Fibroblast of lung (primary cell): ENCODE measurements around the gene VRK2. TPM values are rescaled to one million over a fixed set of nuclear protein-coding genes. Genes with fewer than 3 reads are reported as not detected.
A peak's percentile ranks its signal among the peaks of the same experiment; 100 is the strongest.

ENCODE experiments used
- DNase-seq, 2 donors: peaks; one replicate each; pipeline versions ENCODE4 v3.0.0 to v3.0.0-alpha.2; 2010; ENCODE audit warnings: low read depth in 2 of 2
- H2AFZ ChIP-seq: 2 replicates; pipeline ENCODE4 v1.5.1; 2012; ENCODE audit warnings: low read length, control low read depth, inconsistent platforms
- H3K27ac ChIP-seq: 2 replicates; pipeline ENCODE4 v1.5.1; 2011; ENCODE audit warnings: low read length, control low read depth; ENCODE audit not compliant: insufficient read depth
- H3K27me3 ChIP-seq: 2 replicates; pipeline ENCODE4 v1.5.1; 2011; ENCODE audit warnings: mild to moderate bottlenecking, low read length; ENCODE audit not compliant: control insufficient read depth, insufficient read depth
- H3K36me3 ChIP-seq: 2 replicates; pipeline ENCODE4 v1.5.1; 2011; ENCODE audit warnings: low read length; ENCODE audit not compliant: control insufficient read depth, insufficient read depth
- H3K4me1 ChIP-seq: 2 replicates; pipeline ENCODE4 v1.5.1; 2011; ENCODE audit warnings: low read length; ENCODE audit not compliant: control insufficient read depth, insufficient read depth; ENCODE audit errors: extremely low read depth
- H3K4me2 ChIP-seq: 2 replicates; pipeline ENCODE4 v1.5.1; 2011; ENCODE audit warnings: low read length, control low read depth; ENCODE audit not compliant: insufficient read depth; ENCODE audit errors: extremely low read depth
- H3K4me3 ChIP-seq, 4 experiments: fragments of 200-600 bp in 1 of 4; sonication (generic) in 1 of 4; replicated peaks in 1 of 4; 2 replicates each; pipeline ENCODE4 v1.5.1; 2011 to 2016; ENCODE audit warnings: low read length in 4 of 4, low read depth in 3 of 4, mild to moderate bottlenecking in 3 of 4, control low read depth in 2 of 4, inconsistent platforms in 1 of 4, mixed read lengths in 1 of 4; ENCODE audit not compliant: insufficient read depth in 1 of 4; ENCODE audit errors: control extremely low read depth in 1 of 4
- H3K79me2 ChIP-seq: 2 replicates; pipeline ENCODE4 v1.5.1; 2012; ENCODE audit warnings: mild to moderate bottlenecking, low read length, inconsistent platforms; ENCODE audit not compliant: control insufficient read depth, insufficient read depth
- H3K9ac ChIP-seq: 2 replicates; pipeline ENCODE4 v1.5.1; 2011; ENCODE audit warnings: mild to moderate bottlenecking, low read length, control low read depth; ENCODE audit not compliant: insufficient read depth
- H3K9me3 ChIP-seq: 2 replicates; pipeline ENCODE4 v1.5.1; 2012; ENCODE audit warnings: low read depth, low read length; ENCODE audit not compliant: control insufficient read depth, insufficient read depth
- H4K20me1 ChIP-seq: 2 replicates; pipeline ENCODE4 v1.5.1; 2011; ENCODE audit warnings: low read length; ENCODE audit not compliant: control insufficient read depth, insufficient read depth; ENCODE audit errors: extremely low read depth
- EZH2 ChIP-seq: IDR thresholded peaks from 2 replicates; pipeline ENCODE4 v1.5.1; 2012; ENCODE audit warnings: low read length, control low read depth, mild to moderate bottlenecking; ENCODE audit errors: missing control alignments
- polyA plus RNA-seq, 2 donors: library from polyadenylated mRNA; depleted of rRNA in 1 of 2; stranded (reverse) in 1 of 2; unstranded in 1 of 2; fragments of >200 nt; gene quantifications; 2 replicates each; pipeline ENCODE4 v1.2.1, GENCODE V29; 2011 to 2012; ENCODE audit warnings: missing spikeins in 1 of 2
- total RNA-seq: library from RNA; depleted of rRNA; stranded (reverse); fragments of >200 nt; gene quantifications from 2 replicates; pipeline ENCODE4 v1.2.1, GENCODE V29; 2014
- TF ChIP-seq, protein P1 (sequence below), 2 donors: IDR thresholded peaks in 1 of 2; conservative IDR thresholded peaks in 1 of 2; 1 replicate in 1 of 2; 2 replicates in 1 of 2; pipeline ENCODE4 v1.5.1; 2011 to 2012; ENCODE audit warnings: low read length in 2 of 2, control low read depth in 1 of 2, inconsistent platforms in 1 of 2, low read depth in 1 of 2, mild to moderate bottlenecking in 1 of 2

VRK2 gene
- total and polyA plus RNA-seq, 2 donors (not counting 1 experiment from before 2014, with no cell fraction given) = 23.8 to 24.3 TPM

- no peak overlapping the region for H3K4me2 ChIP-seq
- H3K4me3 ChIP-seq = no peak overlapping the region
- H3K9ac ChIP-seq = no peak overlapping the region
- no peaks in the 10 kb centered on the region for H3K4me1 ChIP-seq
- peaks cover 2% of the 10 kb centered on the region for H3K36me3 ChIP-seq
- no peaks in the 10 kb centered on the region for H4K20me1 ChIP-seq
- H3K9me3 ChIP-seq = no peaks in the 10 kb centered on the region
- H3K79me2 ChIP-seq = no peaks in the 10 kb centered on the region
- no peak overlapping the region for H3K27ac ChIP-seq
- TF ChIP-seq, protein P1, sequence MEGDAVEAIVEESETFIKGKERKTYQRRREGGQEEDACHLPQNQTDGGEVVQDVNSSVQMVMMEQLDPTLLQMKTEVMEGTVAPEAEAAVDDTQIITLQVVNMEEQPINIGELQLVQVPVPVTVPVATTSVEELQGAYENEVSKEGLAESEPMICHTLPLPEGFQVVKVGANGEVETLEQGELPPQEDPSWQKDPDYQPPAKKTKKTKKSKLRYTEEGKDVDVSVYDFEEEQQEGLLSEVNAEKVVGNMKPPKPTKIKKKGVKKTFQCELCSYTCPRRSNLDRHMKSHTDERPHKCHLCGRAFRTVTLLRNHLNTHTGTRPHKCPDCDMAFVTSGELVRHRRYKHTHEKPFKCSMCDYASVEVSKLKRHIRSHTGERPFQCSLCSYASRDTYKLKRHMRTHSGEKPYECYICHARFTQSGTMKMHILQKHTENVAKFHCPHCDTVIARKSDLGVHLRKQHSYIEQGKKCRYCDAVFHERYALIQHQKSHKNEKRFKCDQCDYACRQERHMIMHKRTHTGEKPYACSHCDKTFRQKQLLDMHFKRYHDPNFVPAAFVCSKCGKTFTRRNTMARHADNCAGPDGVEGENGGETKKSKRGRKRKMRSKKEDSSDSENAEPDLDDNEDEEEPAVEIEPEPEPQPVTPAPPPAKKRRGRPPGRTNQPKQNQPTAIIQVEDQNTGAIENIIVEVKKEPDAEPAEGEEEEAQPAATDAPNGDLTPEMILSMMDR (conservative IDR thresholded peaks at IDR 0.05 in 1 of 2, IDR thresholded peaks at IDR 0.05 in 1 of 2; ENCODE audit: low read depth in 1 of 2, low read length in 2 of 2) = no peak
- TF ChIP-seq EZH2 = no peak
- DNase-seq = peak in 1 of 2 donors; percentile 13
- no peak overlapping the region for H2AFZ ChIP-seq
- no peaks in the 10 kb centered on the region for H3K27me3 ChIP-seq
Measured at GRCh38 chr2:58054264-58054663, 7.7 kb downstream of the VRK2 start.

- H3K4me2 ChIP-seq = no peak overlapping the region
- no peaks in the 10 kb centered on the region for H4K20me1 ChIP-seq
- no peaks in the 10 kb centered on the region for H3K4me1 ChIP-seq
- no peak overlapping the region for H3K9ac ChIP-seq
- TF ChIP-seq, protein P1 (conservative IDR thresholded peaks at IDR 0.05 in 1 of 2, IDR thresholded peaks at IDR 0.05 in 1 of 2; ENCODE audit: low read depth in 1 of 2, low read length in 2 of 2) = no peak
- TF ChIP-seq EZH2 = no peak
- no peak overlapping the region for H3K27ac ChIP-seq
- H2AFZ ChIP-seq = no peak overlapping the region
- H3K79me2 ChIP-seq = no peaks in the 10 kb centered on the region
- DNase-seq = no peak
- H3K36me3 ChIP-seq = peaks cover 2% of the 10 kb centered on the region
- no peak overlapping the region for H3K4me3 ChIP-seq
- H3K9me3 ChIP-seq = no peaks in the 10 kb centered on the region
- H3K27me3 ChIP-seq = no peaks in the 10 kb centered on the region
Measured at GRCh38 chr2:58055033-58055786, 8.6 kb downstream of the VRK2 start.

- Histone ChIP-seq H3K4me2 (no peak overlapping the region), H3K9ac (no peak overlapping the region), H3K36me3 (peaks cover 2% of the 10 kb centered on the region), H2AFZ (no peak overlapping the region), H3K27me3 (no peaks in the 10 kb centered on the region), H3K4me3 (no peak overlapping the region), H3K4me1 (no peaks in the 10 kb centered on the region), H3K9me3 (no peaks in the 10 kb centered on the region), H3K27ac (no peak overlapping the region), H3K79me2 (no peaks in the 10 kb centered on the region), H4K20me1 (no peaks in the 10 kb centered on the region)
- TF ChIP-seq EZH2 = no peak
- TF ChIP-seq, protein P1 (conservative IDR thresholded peaks at IDR 0.05 in 1 of 2, IDR thresholded peaks at IDR 0.05 in 1 of 2; ENCODE audit: low read depth in 1 of 2, low read length in 2 of 2) = no peak
- DNase-seq = no peak
Measured at GRCh38 chr2:58056192-58056916, 9.7 kb downstream of the VRK2 start.
